Endothelial cell of umbilical vein (primary cell): ENCODE measurements around the gene EYS.

Experiments
- CTCF ChIP-seq, 2 donors: IDR thresholded peaks; 1 replicate in 1 of 2; 2 replicates in 1 of 2; pipeline ENCODE4 v1.5.1; 2011; ENCODE audit warnings: low read length in 2 of 2, mild to moderate bottlenecking in 2 of 2, moderate library complexity in 2 of 2, control low read depth in 1 of 2, inconsistent platforms in 1 of 2, low read depth in 1 of 2; ENCODE audit not compliant: insufficient read depth in 1 of 2; ENCODE audit errors: extremely low read depth in 1 of 2
- EZH2 ChIP-seq: IDR thresholded peaks from 2 replicates; pipeline ENCODE4 v1.6.1; 2012; ENCODE audit warnings: borderline replicate concordance, low read depth, mild to moderate bottlenecking, moderate library complexity, low read length, inconsistent platforms; ENCODE audit not compliant: severe bottlenecking
- GATA2 ChIP-seq: IDR thresholded peaks from 2 replicates; pipeline ENCODE4 v1.7.0; 2011; ENCODE audit warnings: low read depth, mild to moderate bottlenecking, moderate library complexity, mixed read lengths, low read length; ENCODE audit not compliant: insufficient read length, insufficient read depth
- MAX ChIP-seq: IDR thresholded peaks from 2 replicates; pipeline ENCODE4 v1.6.1; 2011; ENCODE audit not compliant: insufficient read depth, insufficient read length
- POLR2AphosphoS5 ChIP-seq: IDR thresholded peaks from 2 replicates; pipeline ENCODE4 v1.6.1; 2012; ENCODE audit warnings: low read depth, mild to moderate bottlenecking, control low read depth, low read length, moderate library complexity; ENCODE audit not compliant: insufficient read depth

DNA sequence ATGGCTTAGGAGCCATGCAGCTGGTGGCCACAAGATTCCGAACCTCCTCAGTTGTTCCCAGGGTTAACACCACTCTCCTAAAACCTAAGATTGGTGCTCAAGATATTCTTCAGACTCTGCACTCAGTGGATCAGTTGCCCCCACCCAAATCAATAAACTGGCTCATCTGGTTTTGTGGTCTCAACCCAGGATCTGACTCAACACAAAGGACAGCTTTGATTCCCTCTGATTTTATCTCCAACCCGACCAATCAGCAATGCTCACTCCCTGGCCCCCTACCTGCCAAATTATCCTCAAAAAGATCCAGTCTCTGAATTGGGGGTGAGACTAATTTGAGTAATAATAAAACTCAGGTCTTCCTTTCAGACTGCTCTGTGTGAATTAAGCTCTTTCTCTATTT is 137.5 kb downstream of the EYS start:
- TF ChIP-seq CTCF (IDR thresholded peaks at IDR 0.05; ENCODE audit: extremely low read depth in 1 of 2, insufficient read depth in 1 of 2, low read depth in 1 of 2, low read length in 2 of 2) (no peak), POLR2AphosphoS5 (no peak), EZH2 (no peak), MAX (no peak), GATA2 (no peak)
